CD14-positive monocyte (primary cell): ENCODE data around the gene CDKAL1. TPM values are rescaled to one million over a fixed set of nuclear protein-coding genes. Genes with fewer than 3 reads are reported as not detected.

ENCODE experiments used
- DNase-seq, 3 donors: peaks; one replicate each; pipeline ENCODE4 v3.0.0-alpha.2; 2011 to 2022
- H2AFZ ChIP-seq: 2 replicates; pipeline ENCODE4 v1.6.0; 2012; ENCODE audit warnings: mild to moderate bottlenecking, low read depth, low read length, inconsistent platforms; ENCODE audit not compliant: insufficient read depth, poor library complexity, severe bottlenecking
- H3K27ac ChIP-seq, 2 donors: 1 replicate in 1 of 2; 2 replicates in 1 of 2; pipeline ENCODE4 v1.5.1; 2012 to 2013; ENCODE audit warnings: low read length in 2 of 2, control low read depth in 1 of 2, inconsistent platforms in 1 of 2, low read depth in 1 of 2, mild to moderate bottlenecking in 1 of 2
- H3K27me3 ChIP-seq, 2 donors: one replicate each; pipeline versions ENCODE4 v1.6.0 to v1.6.1; 2011 to 2013; ENCODE audit warnings: low read length in 2 of 2; ENCODE audit not compliant: control insufficient read depth in 2 of 2, insufficient read depth in 2 of 2
- H3K36me3 ChIP-seq, 2 donors: replicated peaks in 1 of 2; 1 replicate in 1 of 2; 2 replicates in 1 of 2; pipeline versions ENCODE4 v1.5.1 to v1.6.1; 2012 to 2013; ENCODE audit warnings: low read length in 2 of 2, control low read depth in 1 of 2, inconsistent platforms in 1 of 2, mild to moderate bottlenecking in 1 of 2; ENCODE audit not compliant: insufficient read depth in 2 of 2, control insufficient read depth in 1 of 2
- H3K4me1 ChIP-seq, 2 donors: 1 replicate in 1 of 2; 2 replicates in 1 of 2; pipeline versions ENCODE4 v1.5.1 to v1.6.1; 2012 to 2013; ENCODE audit warnings: low read length in 2 of 2, control low read depth in 1 of 2, inconsistent platforms in 1 of 2, mild to moderate bottlenecking in 1 of 2, moderate library complexity in 1 of 2; ENCODE audit not compliant: insufficient read depth in 2 of 2, control insufficient read depth in 1 of 2
- H3K4me2 ChIP-seq: replicated peaks from 2 replicates; pipeline ENCODE3; 2012; ENCODE audit warnings: low read length, moderate library complexity, mild to moderate bottlenecking; ENCODE audit not compliant: poor library complexity, severe bottlenecking; ENCODE audit errors: extremely low read depth
- H3K4me3 ChIP-seq, 3 experiments: fragments of 200-600 bp in 1 of 3; sonication (generic) in 1 of 3; replicated peaks in 1 of 3; 1 replicate in 2 of 3; 2 replicates in 1 of 3; pipeline ENCODE4 v1.5.1; 2011 to 2013; ENCODE audit warnings: low read length in 3 of 3, mild to moderate bottlenecking in 3 of 3, control low read depth in 2 of 3, low read depth in 2 of 3, inconsistent platforms in 1 of 3, moderate library complexity in 1 of 3
- H3K79me2 ChIP-seq: 2 replicates; pipeline ENCODE4 v1.6.0; 2012; ENCODE audit warnings: mild to moderate bottlenecking, control low read depth, inconsistent platforms, low read length, moderate library complexity; ENCODE audit not compliant: insufficient read depth
- H3K9ac ChIP-seq: 2 replicates; pipeline ENCODE4 v1.6.0; 2017; ENCODE audit warnings: low read length, mild to moderate bottlenecking; ENCODE audit not compliant: insufficient read depth, poor library complexity, severe bottlenecking
- H3K9me3 ChIP-seq, 2 donors: replicated peaks in 1 of 2; 1 replicate in 1 of 2; 2 replicates in 1 of 2; pipeline versions ENCODE4 v1.5.1 to v1.6.1; 2012 to 2013; ENCODE audit warnings: low read length in 2 of 2, control low read depth in 1 of 2; ENCODE audit not compliant: control insufficient read depth in 1 of 2, insufficient read depth in 1 of 2
- H4K20me1 ChIP-seq: 2 replicates; pipeline ENCODE4 v1.6.0; 2012; ENCODE audit warnings: mild to moderate bottlenecking, low read length, control low read depth, moderate library complexity; ENCODE audit not compliant: insufficient read depth
- H3K27ac Mint-ChIP-seq, 7 donors: one replicate each; pipeline ENCODE4 v1.8.0; 2020; ENCODE audit warnings: mild to moderate bottlenecking in 7 of 7, mixed read lengths in 7 of 7, moderate library complexity in 6 of 7, inconsistent platforms in 2 of 7
- H3K27me3 Mint-ChIP-seq, 3 donors: one replicate each; pipeline ENCODE4 v1.8.0; 2021 to 2022; ENCODE audit warnings: low read depth in 3 of 3, mild to moderate bottlenecking in 3 of 3, mixed read lengths in 3 of 3, moderate library complexity in 3 of 3, inconsistent platforms in 1 of 3
- H3K36me3 Mint-ChIP-seq, 2 donors: one replicate each; pipeline ENCODE4 v1.8.0; 2020; ENCODE audit warnings: mixed read lengths in 2 of 2, inconsistent platforms in 1 of 2, mild to moderate bottlenecking in 1 of 2
- H3K4me1 Mint-ChIP-seq: one replicate; pipeline ENCODE4 v1.8.0; 2020; ENCODE audit warnings: mild to moderate bottlenecking, mixed read lengths
- H3K4me3 Mint-ChIP-seq, 2 donors: one replicate each; pipeline ENCODE4 v1.8.0; 2020; ENCODE audit warnings: mild to moderate bottlenecking in 2 of 2, mixed read lengths in 2 of 2, moderate library complexity in 1 of 2
- H3K9me3 Mint-ChIP-seq, 7 donors: one replicate each; pipeline ENCODE4 v1.8.0; 2020 to 2022; ENCODE audit warnings: mixed read lengths in 7 of 7, mild to moderate bottlenecking in 6 of 7, moderate library complexity in 6 of 7, inconsistent platforms in 2 of 7
- WGBS: methylation state at CpG from one replicate; pipeline ENCODE4 v1.1.5; 2013; ENCODE audit warnings: missing lambda C conversion rate; ENCODE audit not compliant: insufficient coverage; 5-methylcytosine and 5-hydroxymethylcytosine counted together
- intact Hi-C, 2 donors: fragments of 100-400 bp; cut with micrococcal nuclease; formaldehyde crosslinking; loops; one replicate each; pipeline versions ENCODE4 v1.15.0 to v1.15.1; 2023
- polyA plus RNA-seq, 3 donors: library from polyadenylated mRNA; depleted of rRNA in 1 of 3; unstranded in 2 of 3; stranded (reverse) in 1 of 3; fragments of 300-500 nt in 2 of 3; fragments of >200 nt in 1 of 3; fragmentation: Illumina TruSeq in 2 of 3; gene quantifications; 1 replicate in 2 of 3; 2 replicates in 1 of 3; pipeline ENCODE4 v1.2.3, GENCODE V29; 2012 to 2021
- TF ChIP-seq, protein P1 (sequence below): fragments of 200-600 bp; IDR thresholded peaks from one replicate; pipeline ENCODE4 v1.8.0; 2022; ENCODE audit warnings: antibody characterized with exemption, mild to moderate bottlenecking

Gene CDKAL1
- polyA plus RNA-seq, 3 donors, result 3.2 to 12.4 (median 8.3) TPM

DNA sequence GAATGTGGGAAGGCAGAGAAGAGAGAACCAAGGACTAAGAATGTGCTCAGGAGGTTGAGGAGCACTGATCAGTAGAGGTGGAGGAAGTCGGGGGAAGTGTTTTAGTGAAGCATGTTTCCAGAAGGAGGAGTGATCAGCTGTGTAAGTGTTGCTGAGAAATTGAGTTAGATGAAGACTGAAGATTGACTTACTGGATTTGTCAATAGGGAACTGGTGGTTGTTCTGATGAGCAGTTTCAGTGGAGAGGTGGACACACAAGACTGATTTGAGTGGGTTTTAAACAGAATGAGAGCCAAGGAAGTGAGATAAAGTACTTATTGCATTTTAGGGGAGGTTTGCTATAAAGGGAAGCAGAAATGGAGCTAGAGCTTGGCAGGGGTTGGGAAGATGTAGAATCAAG, 182.6 kb downstream of the CDKAL1 start:
- no peaks in the 10 kb centered on the region for H3K27me3 ChIP-seq
- TF ChIP-seq, protein P1, sequence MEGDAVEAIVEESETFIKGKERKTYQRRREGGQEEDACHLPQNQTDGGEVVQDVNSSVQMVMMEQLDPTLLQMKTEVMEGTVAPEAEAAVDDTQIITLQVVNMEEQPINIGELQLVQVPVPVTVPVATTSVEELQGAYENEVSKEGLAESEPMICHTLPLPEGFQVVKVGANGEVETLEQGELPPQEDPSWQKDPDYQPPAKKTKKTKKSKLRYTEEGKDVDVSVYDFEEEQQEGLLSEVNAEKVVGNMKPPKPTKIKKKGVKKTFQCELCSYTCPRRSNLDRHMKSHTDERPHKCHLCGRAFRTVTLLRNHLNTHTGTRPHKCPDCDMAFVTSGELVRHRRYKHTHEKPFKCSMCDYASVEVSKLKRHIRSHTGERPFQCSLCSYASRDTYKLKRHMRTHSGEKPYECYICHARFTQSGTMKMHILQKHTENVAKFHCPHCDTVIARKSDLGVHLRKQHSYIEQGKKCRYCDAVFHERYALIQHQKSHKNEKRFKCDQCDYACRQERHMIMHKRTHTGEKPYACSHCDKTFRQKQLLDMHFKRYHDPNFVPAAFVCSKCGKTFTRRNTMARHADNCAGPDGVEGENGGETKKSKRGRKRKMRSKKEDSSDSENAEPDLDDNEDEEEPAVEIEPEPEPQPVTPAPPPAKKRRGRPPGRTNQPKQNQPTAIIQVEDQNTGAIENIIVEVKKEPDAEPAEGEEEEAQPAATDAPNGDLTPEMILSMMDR, result no peak
- H3K4me3 ChIP-seq, result no peak overlapping the region
- H4K20me1 ChIP-seq, result no peaks in the 10 kb centered on the region
- H3K9me3 Mint-ChIP-seq, result peaks cover 0 to 3% (median 0%) of the 10 kb centered on the region in 7 donors
- H3K27me3 Mint-ChIP-seq, result no peaks in the 10 kb centered on the region
- H3K4me2 ChIP-seq, result no peak overlapping the region
- no peak overlapping the region for H3K27ac ChIP-seq
- no peak overlapping the region for H2AFZ ChIP-seq
- H3K4me3 Mint-ChIP-seq, result no peak overlapping the region
- no peak overlapping the region for H3K9ac ChIP-seq
- H3K4me1 ChIP-seq, result no peaks in the 10 kb centered on the region
- 56% methylated on average over 1 of the region's 1 CpG for WGBS
- no peaks in the 10 kb centered on the region for H3K36me3 ChIP-seq
- no peaks in the 10 kb centered on the region for H3K79me2 ChIP-seq
- H3K9me3 ChIP-seq, result no peaks in the 10 kb centered on the region
- DNase-seq, result no peak
- intact Hi-C loops, result no loop called here
- H3K4me1 Mint-ChIP-seq, result peaks cover 2% of the 10 kb centered on the region
- no peak overlapping the region for H3K27ac Mint-ChIP-seq
- H3K36me3 Mint-ChIP-seq, result peaks cover 0 to 2% of the 10 kb centered on the region in 2 donors

- Mint-ChIP-seq H3K4me3 (no peak overlapping the region), H3K9me3 (peaks cover 0 to 3% (median 0%) of the 10 kb centered on the region in 7 donors), H3K27ac (no peak overlapping the region), H3K4me1 (peaks cover 2% of the 10 kb centered on the region), H3K27me3 (no peaks in the 10 kb centered on the region), H3K36me3 (peaks cover 0 to 5% of the 10 kb centered on the region in 2 donors)
- no peaks in the 10 kb centered on the region for H4K20me1 ChIP-seq
- H3K36me3 ChIP-seq, result no peaks in the 10 kb centered on the region
- DNase-seq, result no peak
- H3K27me3 ChIP-seq, result no peaks in the 10 kb centered on the region
- H2AFZ ChIP-seq, result no peak overlapping the region
- H3K79me2 ChIP-seq, result no peaks in the 10 kb centered on the region
- intact Hi-C loops, result no loop called here
- no peak overlapping the region for H3K9ac ChIP-seq
- no peaks in the 10 kb centered on the region for H3K4me1 ChIP-seq
- no peak overlapping the region for H3K27ac ChIP-seq
- H3K4me3 ChIP-seq, result no peak overlapping the region
- TF ChIP-seq, protein P1, result no peak
- H3K9me3 ChIP-seq, result no peaks in the 10 kb centered on the region
- H3K4me2 ChIP-seq, result no peak overlapping the region
These were observed 183.5 kb downstream of the CDKAL1 start for GRCh38 chr6:20717743-20718142.
